T-cell (primary cell): Measurements from ENCODE around the gene ALPK3. TPM values are rescaled to one million over a fixed set of nuclear protein-coding genes. Genes with fewer than 3 reads are reported as not detected.

Experiments used
- ATAC-seq, 4 experiments: fragments of 200-7000 bp in 3 of 4; fragments of 150-1000 bp in 1 of 4; cut with Tn5 transposase; replicated peaks in 1 of 4; 1 replicate in 3 of 4; 2 replicates in 1 of 4; pipeline ENCODE4 v1.10.0; 2021; ENCODE audit warnings: moderate library complexity in 3 of 4, mild to moderate bottlenecking in 2 of 4, moderate number of reproducible peaks in 1 of 4
- CTCF ChIA-PET, 2 donors: fragments of 300-600 bp; sonication (Branson Sonifier 250); formaldehyde crosslinking; loops; one replicate each; lab custom pipeline; 2022; ENCODE audit warnings: antibody characterized with exemption in 2 of 2; lab: Charles Lee
- POLR2A ChIA-PET, 2 donors: fragments of 300-600 bp; sonication (Branson Sonifier 250); formaldehyde crosslinking; loops; one replicate each; lab custom pipeline; 2022; ENCODE audit warnings: antibody characterized with exemption in 2 of 2; lab: Charles Lee
- DNase-seq, 35 experiments: peaks; one replicate each; pipeline versions ENCODE4 v3.0.0 to v3.0.0-alpha.2; 2013 to 2023
- H3K27ac ChIP-seq: one replicate; pipeline ENCODE4 v1.5.1; 2013; ENCODE audit warnings: low read length
- H3K27me3 ChIP-seq, 2 experiments: replicated peaks in 1 of 2; 1 replicate in 1 of 2; 2 replicates in 1 of 2; pipeline versions ENCODE4 v1.6.1 to v1.7.0; 2013; ENCODE audit warnings: low read length in 1 of 2, mixed read lengths in 1 of 2; ENCODE audit not compliant: control insufficient read depth in 2 of 2, insufficient read depth in 2 of 2; ENCODE audit errors: extremely low read depth in 1 of 2
- H3K36me3 ChIP-seq, 2 donors: 1 replicate in 1 of 2; 2 replicates in 1 of 2; pipeline versions ENCODE4 v1.6.1 to v1.7.0; 2013; ENCODE audit warnings: low read length in 1 of 2; ENCODE audit not compliant: control insufficient read depth in 2 of 2, insufficient read depth in 1 of 2; ENCODE audit errors: extremely low read depth in 1 of 2
- H3K4me1 ChIP-seq, 2 experiments: 1 replicate in 1 of 2; 2 replicates in 1 of 2; pipeline versions ENCODE4 v1.6.1 to v1.7.0; 2013; ENCODE audit warnings: low read length in 2 of 2, mixed read lengths in 1 of 2; ENCODE audit not compliant: insufficient read depth in 2 of 2, control insufficient read depth in 1 of 2; ENCODE audit errors: extremely low read depth in 1 of 2
- H3K4me3 ChIP-seq, 2 donors: 1 replicate in 1 of 2; 2 replicates in 1 of 2; pipeline versions ENCODE4 v1.5.1 to v1.7.0; 2013; ENCODE audit warnings: mild to moderate bottlenecking in 2 of 2, low read length in 1 of 2, moderate library complexity in 1 of 2; ENCODE audit not compliant: control insufficient read depth in 1 of 2; ENCODE audit errors: extremely low read depth in 1 of 2
- H3K9me3 ChIP-seq: 2 replicates; pipeline ENCODE4 v1.7.0; 2013
- H3K27ac Mint-ChIP-seq, 2 donors: one replicate each; pipeline ENCODE4 v1.8.0; 2020 to 2021; ENCODE audit warnings: mild to moderate bottlenecking in 2 of 2, mixed read lengths in 2 of 2
- H3K27me3 Mint-ChIP-seq, 2 donors: one replicate each; pipeline ENCODE4 v1.8.0; 2021 to 2022; ENCODE audit warnings: mixed read lengths in 2 of 2
- H3K36me3 Mint-ChIP-seq: one replicate; pipeline ENCODE4 v1.8.0; 2021; ENCODE audit warnings: mixed read lengths
- H3K4me1 Mint-ChIP-seq, 3 donors: one replicate each; pipeline ENCODE4 v1.8.0; 2020 to 2022; ENCODE audit warnings: mixed read lengths in 3 of 3, mild to moderate bottlenecking in 1 of 3
- H3K4me3 Mint-ChIP-seq, 3 donors: one replicate each; pipeline ENCODE4 v1.8.0; 2020 to 2022; ENCODE audit warnings: mild to moderate bottlenecking in 3 of 3, mixed read lengths in 3 of 3, moderate library complexity in 3 of 3
- H3K9me3 Mint-ChIP-seq, 3 donors: one replicate each; pipeline ENCODE4 v1.8.0; 2020 to 2022; ENCODE audit warnings: mixed read lengths in 3 of 3
- WGBS: methylation state at CpG from one replicate; pipeline ENCODE4 v1.1.5; 2013; ENCODE audit warnings: missing lambda C conversion rate; ENCODE audit not compliant: insufficient coverage; 5-methylcytosine and 5-hydroxymethylcytosine counted together
- total RNA-seq, 35 experiments: library from RNA in 6 of 35; stranded (reverse) in 6 of 35; fragments of 120-200 nt in 1 of 35; gene quantifications; one replicate each; pipeline versions ENCODE4 v1.2.1 to v1.2.4 and lab custom pipeline; 2013 to 2026

ALPK3 gene
- total RNA-seq, 5 donors from 2014 or later (not counting 1 experiment from before 2014, with no cell fraction given) = 0.16 to 0.82 (median 0.22) TPM

GRCh38 chr15:84880822-84881519, 63.8 kb downstream of the ALPK3 start:
- ATAC-seq (no peak), DNase-seq (no peak)
- no peak overlapping the region for H3K4me3 ChIP-seq
- Mint-ChIP-seq H3K4me1 (no peaks in the 10 kb centered on the region), H3K36me3 (no peaks in the 10 kb centered on the region), H3K9me3 (no peaks in the 10 kb centered on the region), H3K4me3 (no peak overlapping the region), H3K27ac (no peak overlapping the region), H3K27me3 (peaks cover 4 to 6% of the 10 kb centered on the region in 2 donors)
- 86% methylated on average over 3 of the region's 8 CpGs for WGBS
- H3K9me3 ChIP-seq = no peaks in the 10 kb centered on the region
- H3K36me3 ChIP-seq = no peaks in the 10 kb centered on the region
- H3K27me3 ChIP-seq = peaks cover 0 to 20% of the 10 kb centered on the region in 2 experiments
- CTCF ChIA-PET = interaction anchor here in 1 of 2 donors (0.6 kb wide), 1 partner anchor 56 kb away, joined by 3 read pairs; no protein-coding TSS in a partner anchor
- POLR2A ChIA-PET = no interaction called here
- no peak overlapping the region for H3K27ac ChIP-seq
- no peaks in the 10 kb centered on the region for H3K4me1 ChIP-seq

- Histone ChIP-seq H3K27me3 (peaks cover 0 to 20% of the 10 kb centered on the region in 2 experiments), H3K4me3 (no peak overlapping the region), H3K9me3 (no peaks in the 10 kb centered on the region), H3K27ac (no peak overlapping the region), H3K4me1 (no peaks in the 10 kb centered on the region), H3K36me3 (no peaks in the 10 kb centered on the region)
- Mint-ChIP-seq H3K27me3 (peaks cover 4 to 6% of the 10 kb centered on the region in 2 donors), H3K9me3 (no peaks in the 10 kb centered on the region), H3K27ac (no peak overlapping the region), H3K36me3 (no peaks in the 10 kb centered on the region), H3K4me3 (no peak overlapping the region), H3K4me1 (no peaks in the 10 kb centered on the region)
- 79% methylated on average over 4 of the region's 7 CpGs for WGBS
- ChIA-PET CTCF (no interaction called here), POLR2A (no interaction called here)
- DNase-seq = no peak
- no peak for ATAC-seq
These were observed 64.3 kb downstream of the ALPK3 start for GRCh38 chr15:84881520-84881830.

- POLR2A ChIA-PET = no interaction called here
These were observed 66.3 kb downstream of the ALPK3 start for GRCh38 chr15:84883466-84883865.

GRCh38 chr15:84883916-84884781, 67.0 kb downstream of the ALPK3 start, which contains the start of gene SLC28A1:
SLC28A1 (plus strand) TSS chr15:84884662; CDS start chr15:84887761, 3,099 bp downstream.
- H3K4me1 ChIP-seq = no peaks in the 10 kb centered on the region
- Mint-ChIP-seq H3K27ac (no peak within 1 kb of the TSS), H3K4me3 (no peak within 1 kb of the TSS), H3K9me3 (no peaks in the 10 kb centered on the region), H3K27me3 (peaks cover 4 to 6% of the 10 kb centered on the region in 2 donors), H3K4me1 (no peaks in the 10 kb centered on the region), H3K36me3 (no peaks in the 10 kb centered on the region)
- H3K27me3 ChIP-seq = peaks cover 0 to 30% of the 10 kb centered on the region in 2 experiments
- WGBS = 84% methylated on average over 8 of the region's 11 CpGs
- CTCF ChIA-PET = no interaction called here
- no peak within 1 kb of the TSS for H3K27ac ChIP-seq
- POLR2A ChIA-PET = no interaction called here
- H3K36me3 ChIP-seq = no peaks in the 10 kb centered on the region
- H3K4me3 ChIP-seq = no peak within 1 kb of the TSS
- DNase-seq (no peak), ATAC-seq (no peak)
- H3K9me3 ChIP-seq = no peaks in the 10 kb centered on the region

More at GRCh38 chr15:84883466-84883865, 66.3 kb downstream of the ALPK3 start:
- Histone ChIP-seq H3K9me3 (no peaks in the 10 kb centered on the region), H3K36me3 (no peaks in the 10 kb centered on the region), H3K27ac (no peak overlapping the region), H3K27me3 (peaks cover 0 to 28% of the 10 kb centered on the region in 2 experiments), H3K4me1 (no peaks in the 10 kb centered on the region), H3K4me3 (no peak overlapping the region)
- no peaks in the 10 kb centered on the region for H3K4me1 Mint-ChIP-seq
- H3K27me3 Mint-ChIP-seq = peaks cover 4 to 6% of the 10 kb centered on the region in 2 donors
- WGBS = no CpG with 5 or more reads among the region's 6 CpGs
- H3K36me3 Mint-ChIP-seq = no peaks in the 10 kb centered on the region
- DNase-seq (no peak), ATAC-seq (no peak)
- H3K9me3 Mint-ChIP-seq = no peaks in the 10 kb centered on the region
- CTCF ChIA-PET = no interaction called here
- H3K27ac Mint-ChIP-seq = no peak overlapping the region
- no peak overlapping the region for H3K4me3 Mint-ChIP-seq

DNA sequence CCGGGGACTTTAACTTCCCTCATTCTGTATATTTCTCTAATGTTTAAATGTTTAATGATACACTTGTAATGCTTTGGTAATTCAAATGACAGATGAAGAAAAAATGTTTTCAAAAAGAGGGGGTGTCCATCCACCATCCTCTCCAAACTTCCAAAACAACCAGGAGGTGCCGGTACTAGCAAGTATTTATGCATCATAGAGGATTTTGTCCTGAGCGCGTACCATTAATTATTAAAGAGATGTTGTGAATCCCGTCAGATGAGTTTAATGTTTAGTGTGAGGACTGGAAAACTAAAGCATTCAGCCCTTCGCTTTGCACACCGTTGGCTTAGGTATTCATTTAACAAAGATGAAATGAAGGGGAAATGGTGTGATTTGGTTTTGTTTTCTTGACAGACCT, 68.6 kb downstream of the ALPK3 start:
- no peak for ATAC-seq
- POLR2A ChIA-PET = no interaction called here
- 91% methylated on average over 3 of the region's 7 CpGs for WGBS

GRCh38 chr15:84886211-84886983, 69.2 kb downstream of the ALPK3 start:
- Histone ChIP-seq H3K4me3 (no peak overlapping the region), H3K27ac (no peak overlapping the region), H3K27me3 (peaks cover 0 to 29% of the 10 kb centered on the region in 2 experiments), H3K4me1 (no peaks in the 10 kb centered on the region), H3K36me3 (no peaks in the 10 kb centered on the region), H3K9me3 (no peaks in the 10 kb centered on the region)
- no peaks in the 10 kb centered on the region for H3K4me1 Mint-ChIP-seq
- no peaks in the 10 kb centered on the region for H3K9me3 Mint-ChIP-seq
- POLR2A ChIA-PET = no interaction called here
- 93% methylated on average over 6 of the region's 14 CpGs for WGBS
- H3K36me3 Mint-ChIP-seq = no peaks in the 10 kb centered on the region
- no peak overlapping the region for H3K27ac Mint-ChIP-seq
- CTCF ChIA-PET = interaction anchor here in 1 of 2 donors (0.5 kb wide), 1 partner anchor 80 kb away, joined by 3 read pairs; no protein-coding TSS in a partner anchor
- H3K27me3 Mint-ChIP-seq = peaks cover 4 to 7% of the 10 kb centered on the region in 2 donors
- ATAC-seq (no peak), DNase-seq (no peak)
- H3K4me3 Mint-ChIP-seq = no peak overlapping the region

More for the DNA sequence above, 68.6 kb downstream of the ALPK3 start:
- Mint-ChIP-seq H3K27ac (no peak overlapping the region), H3K36me3 (no peaks in the 10 kb centered on the region), H3K27me3 (peaks cover 4 to 6% of the 10 kb centered on the region in 2 donors), H3K9me3 (no peaks in the 10 kb centered on the region), H3K4me3 (no peak overlapping the region), H3K4me1 (no peaks in the 10 kb centered on the region)
- Histone ChIP-seq H3K27me3 (peaks cover 0 to 26% of the 10 kb centered on the region in 2 experiments), H3K4me3 (no peak overlapping the region), H3K9me3 (no peaks in the 10 kb centered on the region), H3K36me3 (no peaks in the 10 kb centered on the region), H3K27ac (no peak overlapping the region), H3K4me1 (no peaks in the 10 kb centered on the region)
- DNase-seq = no peak
- CTCF ChIA-PET = interaction anchor here in 1 of 2 donors (0.5 kb wide), 1 partner anchor 79 kb away, joined by 3 read pairs; no protein-coding TSS in a partner anchor
